Sigmoid colon (tissue), 7 donors: Measurements from ENCODE around the gene RAB11FIP3. TPM values are rescaled to one million over a fixed set of nuclear protein-coding genes. Genes with fewer than 3 reads are reported as not detected.
"Not testable (repeated sequence)": the region's sequence is repeated elsewhere in the genome, so short reads cannot be mapped to it uniquely, and the experiment has no call there.

Experiments
- DNase-seq: peaks from one replicate; pipeline ENCODE4 v3.0.0-alpha.2; 2019
- H3K27ac ChIP-seq, 4 donors: fragments of 200-600 bp; sonication (generic); one replicate each; pipeline ENCODE4 v1.5.1; 2016 to 2019; ENCODE audit warnings: mild to moderate bottlenecking in 1 of 4
- H3K27me3 ChIP-seq, 3 donors: fragments of 200-600 bp; sonication (generic); one replicate each; pipeline ENCODE4 v1.5.1; 2019; ENCODE audit warnings: mild to moderate bottlenecking in 1 of 3
- H3K36me3 ChIP-seq, 4 donors: fragments of 200-600 bp; sonication (generic); one replicate each; pipeline ENCODE4 v1.5.1; 2016 to 2019
- H3K4me1 ChIP-seq, 4 donors: fragments of 200-600 bp; sonication (generic); one replicate each; pipeline ENCODE4 v1.5.1; 2017 to 2019
- H3K4me3 ChIP-seq, 4 donors: fragments of 200-600 bp; sonication (generic); one replicate each; pipeline ENCODE4 v1.5.1; 2017 to 2019; ENCODE audit warnings: mild to moderate bottlenecking in 2 of 4, moderate library complexity in 1 of 4
- H3K9me3 ChIP-seq, 4 donors: fragments of 200-600 bp in 3 of 4; sonication (generic) in 3 of 4; one replicate each; pipeline versions ENCODE4 v1.5.1 to v1.6.1; 2013 to 2019
- EP300 ChIP-seq, 4 donors: sonication (generic); formaldehyde crosslinking; IDR thresholded peaks; one replicate each; pipeline ENCODE4 v1.6.1; 2017; ENCODE audit warnings: antibody characterized with exemption in 4 of 4
- POLR2A ChIP-seq, 2 donors: fragments of 450-650 bp; IDR thresholded peaks; one replicate each; pipeline ENCODE4 v1.6.1; 2016; ENCODE audit warnings: antibody characterized with exemption in 2 of 2, mild to moderate bottlenecking in 2 of 2, moderate library complexity in 2 of 2
- POLR2AphosphoS5 ChIP-seq, 4 donors: sonication (generic); formaldehyde crosslinking; IDR thresholded peaks; one replicate each; pipeline ENCODE4 v1.6.1; 2017; ENCODE audit warnings: antibody characterized with exemption in 4 of 4
- WGBS, 2 donors: extraction: QIAGEN DNeasy Blood & Tissue Kit; methylation state at CpG; one replicate each; pipeline ENCODE4 v1.1.7; 2013; 5-methylcytosine and 5-hydroxymethylcytosine counted together
- intact Hi-C: fragments of 100-400 bp; cut with DNase I; formaldehyde crosslinking; loops from one replicate; pipeline ENCODE4 v1.15.1; 2023
- polyA plus RNA-seq, 3 donors: library from polyadenylated mRNA; stranded (reverse); fragments of 200-250 nt; gene quantifications; one replicate each; pipeline ENCODE4 v1.2.3, GENCODE V29; 2013
- total RNA-seq, 4 donors: library from RNA; depleted of rRNA; stranded (reverse); fragments of >200 nt; gene quantifications; one replicate each; pipeline ENCODE4 v1.1.0, GENCODE V29; 2016
- TF ChIP-seq, protein P1 (sequence below), 4 experiments: fragments of 450-650 bp in 3 of 4; fragments of 200-600 bp in 1 of 4; IDR thresholded peaks; one replicate each; pipeline ENCODE4 v1.5.1; 2016 to 2019; ENCODE audit warnings: antibody characterized with exemption in 4 of 4, mild to moderate bottlenecking in 3 of 4, moderate library complexity in 2 of 4
- donor health status: healthy with polysubstance abuse.
- donor health status: Bipolar disorder and iron deficiency.
- donor health status: healthy.

Gene RAB11FIP3
- total and polyA plus RNA-seq, 7 donors: 10.6 to 44.9 (median 21.4) TPM

DNA sequence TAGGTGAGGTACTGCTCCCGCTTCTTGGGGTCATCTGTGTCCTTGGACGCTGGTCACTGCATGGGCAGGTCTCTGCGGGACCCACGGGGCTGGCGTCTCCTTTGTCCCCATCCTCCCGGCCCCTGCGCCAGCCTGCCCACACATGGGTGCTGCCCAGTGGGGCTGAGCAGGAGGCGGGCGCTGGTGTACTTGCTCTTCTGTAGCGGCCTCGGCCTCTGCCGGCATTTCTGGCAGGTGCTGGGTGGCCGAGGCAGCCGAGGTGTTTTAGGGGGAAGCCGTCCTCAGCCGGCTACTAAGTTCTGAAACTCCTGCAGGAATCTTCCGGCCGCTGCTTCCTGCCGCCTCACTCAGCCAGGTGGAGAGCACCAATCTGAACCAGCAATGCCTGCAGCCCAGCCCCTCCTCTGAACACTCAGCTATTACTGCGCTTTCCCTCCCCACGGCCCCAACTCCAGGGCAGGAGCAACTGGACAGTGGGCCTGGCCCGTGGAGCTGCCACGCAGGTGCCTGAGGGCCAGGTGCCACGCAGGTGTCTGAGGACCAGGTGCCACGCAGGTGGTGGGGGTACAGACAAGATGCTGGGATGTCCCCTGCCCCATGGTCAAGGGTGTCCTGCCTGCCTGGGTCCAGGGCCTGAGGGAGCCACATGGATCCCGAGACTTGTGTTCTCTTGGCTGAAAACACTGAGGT, 13.7 kb upstream of the RAB11FIP3 start:
- intact Hi-C loops: no loop called here
- TF ChIP-seq, protein P1, sequence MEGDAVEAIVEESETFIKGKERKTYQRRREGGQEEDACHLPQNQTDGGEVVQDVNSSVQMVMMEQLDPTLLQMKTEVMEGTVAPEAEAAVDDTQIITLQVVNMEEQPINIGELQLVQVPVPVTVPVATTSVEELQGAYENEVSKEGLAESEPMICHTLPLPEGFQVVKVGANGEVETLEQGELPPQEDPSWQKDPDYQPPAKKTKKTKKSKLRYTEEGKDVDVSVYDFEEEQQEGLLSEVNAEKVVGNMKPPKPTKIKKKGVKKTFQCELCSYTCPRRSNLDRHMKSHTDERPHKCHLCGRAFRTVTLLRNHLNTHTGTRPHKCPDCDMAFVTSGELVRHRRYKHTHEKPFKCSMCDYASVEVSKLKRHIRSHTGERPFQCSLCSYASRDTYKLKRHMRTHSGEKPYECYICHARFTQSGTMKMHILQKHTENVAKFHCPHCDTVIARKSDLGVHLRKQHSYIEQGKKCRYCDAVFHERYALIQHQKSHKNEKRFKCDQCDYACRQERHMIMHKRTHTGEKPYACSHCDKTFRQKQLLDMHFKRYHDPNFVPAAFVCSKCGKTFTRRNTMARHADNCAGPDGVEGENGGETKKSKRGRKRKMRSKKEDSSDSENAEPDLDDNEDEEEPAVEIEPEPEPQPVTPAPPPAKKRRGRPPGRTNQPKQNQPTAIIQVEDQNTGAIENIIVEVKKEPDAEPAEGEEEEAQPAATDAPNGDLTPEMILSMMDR (IDR thresholded peaks at IDR 0.05): no peak
- TF ChIP-seq EP300 (IDR thresholded peaks at IDR 0.05) (no peak), POLR2AphosphoS5 (IDR thresholded peaks at IDR 0.05) (no peak), POLR2A (IDR thresholded peaks at IDR 0.05) (no peak)
- Histone ChIP-seq H3K36me3 (peaks cover 0 to 38% (median 4%) of the 10 kb centered on the region in 4 donors), H3K27ac (no peak overlapping the region), H3K4me3 (no peak overlapping the region), H3K4me1 (no peaks in the 10 kb centered on the region), H3K27me3 (no peaks in the 10 kb centered on the region), H3K9me3 (no peaks in the 10 kb centered on the region)
- DNase-seq: no peak
- WGBS, 2 donors: 95% methylated on average over 26 of the region's 26 CpGs

DNA sequence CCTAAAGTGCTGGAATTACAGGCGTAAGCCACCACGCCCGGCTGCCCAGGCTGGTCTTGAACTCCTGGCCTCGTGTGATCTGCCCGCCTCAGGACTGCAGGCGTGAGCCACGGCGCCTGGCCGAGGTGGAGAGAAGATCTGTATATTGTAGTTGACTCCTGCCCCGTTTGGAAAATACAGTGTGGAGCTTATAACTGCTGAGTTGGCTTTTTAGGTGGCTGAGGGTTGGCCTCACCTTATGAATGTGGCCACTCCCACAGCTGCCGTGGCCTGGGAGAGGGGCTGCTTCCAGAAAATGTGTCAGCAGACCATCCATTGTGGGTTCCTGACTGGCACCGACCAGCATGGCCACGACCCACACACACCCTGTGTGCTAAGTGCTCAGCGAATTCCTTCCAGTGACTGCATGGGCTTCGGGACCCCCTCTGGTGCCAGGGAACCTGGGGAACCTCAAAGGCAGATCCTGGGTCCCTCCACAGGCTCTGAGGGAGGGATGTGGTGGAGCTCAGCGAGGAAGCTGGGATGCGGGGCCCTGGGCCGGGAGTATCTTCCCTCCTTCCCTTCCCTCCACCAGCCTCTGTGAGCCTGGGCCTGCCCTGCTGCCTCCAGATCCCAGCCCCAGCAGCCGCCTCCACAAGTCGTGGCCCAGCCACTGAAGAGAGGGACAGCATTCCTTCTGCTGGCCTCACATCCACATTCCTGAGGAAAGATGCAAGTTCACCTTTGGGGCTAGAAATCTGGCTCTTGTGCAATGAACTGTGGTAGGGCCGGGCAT, 10.9 kb upstream of the RAB11FIP3 start:
- H3K4me3 ChIP-seq: no peak overlapping the region
- 81 to 91% methylated on average over 21 of the region's 21 CpGs for WGBS, 2 donors
- no peaks in the 10 kb centered on the region for H3K4me1 ChIP-seq
- DNase-seq: no peak
- intact Hi-C loops: no loop called here
- TF ChIP-seq, protein P1 (IDR thresholded peaks at IDR 0.05): no peak
- no peak for TF ChIP-seq POLR2AphosphoS5 (IDR thresholded peaks at IDR 0.05)
- TF ChIP-seq EP300 (IDR thresholded peaks at IDR 0.05): no peak
- TF ChIP-seq POLR2A (IDR thresholded peaks at IDR 0.05): no peak
- H3K9me3 ChIP-seq: no peaks in the 10 kb centered on the region
- H3K36me3 ChIP-seq: peaks cover 0 to 25% (median 4%) of the 10 kb centered on the region in 4 donors
- no peak overlapping the region for H3K27ac ChIP-seq
- no peaks in the 10 kb centered on the region for H3K27me3 ChIP-seq

DNA sequence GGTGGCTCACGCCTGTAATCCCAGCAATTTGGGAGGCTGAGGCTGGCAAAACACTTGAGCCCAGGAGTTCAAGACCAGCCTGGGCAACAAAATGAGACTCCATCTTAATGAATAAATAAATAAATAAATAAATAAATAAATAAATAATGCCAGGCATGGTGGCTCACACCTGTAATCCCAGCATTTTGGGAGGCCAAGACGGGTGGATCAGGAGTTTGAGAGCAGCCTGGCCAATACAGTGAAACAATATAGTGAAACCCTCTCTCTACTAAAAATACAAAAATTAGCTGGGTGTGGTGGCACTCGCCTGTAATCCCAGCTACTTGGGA, 10.3 kb upstream of the RAB11FIP3 start:
- DNase-seq, H3K27me3 ChIP-seq, H3K9me3 ChIP-seq, intact Hi-C loops, H3K4me1 ChIP-seq, H3K4me3 ChIP-seq, H3K27ac ChIP-seq: not testable (repeated sequence)
- WGBS, 2 donors: 96 to 98% methylated on average over 3 of the region's 3 CpGs
- peaks cover 0 to 20% (median 4%) of the 10 kb centered on the region in 4 donors for H3K36me3 ChIP-seq

DNA sequence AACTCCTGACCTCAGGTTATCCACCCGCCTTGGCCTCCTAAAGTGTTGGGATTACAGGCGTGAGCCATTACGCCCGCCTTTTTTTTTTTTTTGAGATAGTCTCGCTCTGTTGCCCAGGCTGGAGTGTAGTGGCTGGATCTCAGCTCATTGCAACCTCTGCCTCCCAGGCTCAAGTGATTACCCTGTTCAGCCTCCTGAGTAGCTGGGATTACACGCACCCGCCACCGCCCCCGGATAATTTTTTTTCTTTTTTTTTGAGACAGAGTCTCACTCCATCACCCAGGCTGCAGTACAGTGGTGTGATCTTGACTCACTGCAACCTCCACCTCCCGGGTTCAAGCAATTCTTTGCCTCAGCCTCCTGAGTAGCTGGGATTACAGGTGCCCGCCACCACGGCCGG, 3.3 kb upstream of the RAB11FIP3 start:
- Histone ChIP-seq H3K4me1 (peaks cover 0 to 32% (median 29%) of the 10 kb centered on the region in 4 donors), H3K27ac (peak overlapping the region in 1 of 4 donors; percentile 99)
- H3K4me3 ChIP-seq, DNase-seq, H3K27me3 ChIP-seq, H3K36me3 ChIP-seq, H3K9me3 ChIP-seq, intact Hi-C loops: not testable (repeated sequence)
- 93 to 94% methylated on average over 13 of the region's 13 CpGs for WGBS, 2 donors

DNA sequence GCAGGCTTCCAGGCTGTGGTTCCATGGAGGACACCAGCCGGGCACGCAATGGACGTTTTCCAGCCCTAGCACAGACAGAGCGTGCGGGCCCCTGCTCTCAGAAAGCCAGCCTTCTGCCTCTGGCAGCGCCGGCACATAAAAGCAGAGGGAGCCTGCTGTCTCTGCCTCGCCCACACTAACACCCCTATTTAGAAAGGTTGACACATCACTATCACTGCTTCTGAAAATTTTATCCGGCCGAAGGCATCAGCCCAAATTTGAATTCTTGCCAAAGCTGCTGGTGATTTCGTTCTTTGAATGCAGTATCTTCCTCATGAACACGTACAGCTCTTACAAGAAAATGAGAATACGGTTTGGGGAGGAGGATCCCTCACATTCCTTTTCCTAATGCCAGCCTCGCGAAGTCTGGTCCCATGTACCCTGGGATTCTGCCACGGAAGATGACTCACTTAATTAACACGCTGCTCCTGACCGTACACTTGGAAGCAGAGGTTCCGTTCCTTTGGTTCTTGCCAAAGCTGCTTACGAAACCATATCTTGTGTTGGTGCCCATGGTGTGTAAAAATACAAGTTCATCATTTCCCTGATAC, 1.3 kb upstream of the RAB11FIP3 start:
- intact Hi-C loops: loop anchor here (1.0 to 2.0 kb wide), 2 partner anchors 71 to 103 kb away; partner anchors contain the start of gene CAPN15

DNA sequence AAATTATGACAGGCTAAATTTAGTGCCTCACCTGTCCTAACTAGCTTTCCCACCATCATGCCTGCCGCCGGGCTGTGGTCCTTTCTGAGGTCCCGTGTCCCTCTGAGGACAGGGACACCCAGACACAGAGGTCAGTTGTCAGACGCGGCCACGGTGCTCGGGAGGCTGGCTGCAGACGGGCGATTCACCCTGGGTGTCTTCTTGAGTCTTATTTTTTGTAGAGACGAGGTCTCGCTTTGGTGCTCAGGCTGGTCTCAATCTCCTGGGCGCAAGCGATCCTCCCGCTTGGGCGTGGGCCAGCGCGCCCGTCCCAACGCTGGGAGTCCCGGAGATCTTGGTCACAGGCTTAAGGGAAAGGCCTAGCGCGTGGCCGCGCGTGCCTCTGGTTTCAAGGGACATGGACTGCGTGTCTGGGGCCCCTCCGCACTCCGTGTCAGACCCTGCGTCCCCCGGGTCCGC, 797 bp upstream of the RAB11FIP3 start:
- H3K4me1 ChIP-seq: peaks cover 0 to 49% (median 45%) of the 10 kb centered on the region in 4 donors
- peak overlapping the region; percentile 94 to 99 (median 98) for H3K27ac ChIP-seq
- 4 to 13% methylated on average over 31 of the region's 31 CpGs for WGBS, 2 donors
- peak overlapping the region; percentile 63 to 81 (median 74) for H3K4me3 ChIP-seq
- intact Hi-C loops: loop anchor here (1.0 to 5.0 kb wide), 5 partner anchors 22 to 102 kb away; partner anchors contain the start of genes CAPN15 and PGAP6
- peaks cover 0 to 4% (median 0%) of the 10 kb centered on the region in 4 donors for H3K36me3 ChIP-seq
- DNase-seq: peak; percentile 83
- no peaks in the 10 kb centered on the region for H3K27me3 ChIP-seq
- TF ChIP-seq, protein P1 (IDR thresholded peaks at IDR 0.05): no peak
- no peak for TF ChIP-seq EP300 (IDR thresholded peaks at IDR 0.05)
- no peak for TF ChIP-seq POLR2AphosphoS5 (IDR thresholded peaks at IDR 0.05)
- no peak for TF ChIP-seq POLR2A (IDR thresholded peaks at IDR 0.05)
- no peaks in the 10 kb centered on the region for H3K9me3 ChIP-seq

More for the DNA sequence above, 1.3 kb upstream of the RAB11FIP3 start:
- peak overlapping the region; percentile 94 to 99 (median 98) for H3K27ac ChIP-seq
- TF ChIP-seq POLR2AphosphoS5 (IDR thresholded peaks at IDR 0.05) (peak; percentile 73 to 86 (median 78)), EP300 (IDR thresholded peaks at IDR 0.05) (peak in 2 of 4 donors; percentile 47 to 86), POLR2A (IDR thresholded peaks at IDR 0.05) (no peak)
- no peaks in the 10 kb centered on the region for H3K9me3 ChIP-seq
- peak overlapping the region; percentile 63 to 81 (median 74) for H3K4me3 ChIP-seq
- no peaks in the 10 kb centered on the region for H3K36me3 ChIP-seq
- H3K4me1 ChIP-seq: peaks cover 0 to 49% (median 45%) of the 10 kb centered on the region in 4 donors
- DNase-seq: peak; percentile 96
- 16 to 58% methylated on average over 20 of the region's 20 CpGs for WGBS, 2 donors
- no peaks in the 10 kb centered on the region for H3K27me3 ChIP-seq
